Measurements from ENCODE around the gene RS1.
A peak's percentile ranks its signal among the peaks of the same experiment; 100 is the strongest.

Gene RS1

DNA sequence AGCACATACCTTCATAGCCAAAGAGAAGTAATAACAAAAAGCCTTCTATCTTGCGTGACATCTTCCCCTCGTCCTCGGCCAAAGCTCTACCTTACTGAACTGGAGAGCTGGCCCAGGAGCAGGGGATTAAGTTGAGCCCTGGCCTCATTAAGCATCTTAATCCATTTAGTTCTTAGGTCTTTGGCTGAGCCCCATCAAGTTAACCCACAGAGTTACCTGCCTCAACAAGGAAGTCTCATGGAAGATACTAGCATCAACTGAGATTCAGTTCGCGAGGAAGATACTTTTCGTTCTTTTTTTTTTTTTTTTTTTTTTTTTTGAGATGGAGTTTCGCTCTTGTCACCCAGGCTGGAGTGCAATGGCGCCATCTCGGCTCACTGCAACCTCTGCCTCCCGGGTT is at the start of gene RS1:
RS1 (minus strand) TSS at position 101 of the 400 bp plus-strand sequence; CDS start at position 61, 40 bp downstream.
- DNase-seq, result no peak

DNA sequence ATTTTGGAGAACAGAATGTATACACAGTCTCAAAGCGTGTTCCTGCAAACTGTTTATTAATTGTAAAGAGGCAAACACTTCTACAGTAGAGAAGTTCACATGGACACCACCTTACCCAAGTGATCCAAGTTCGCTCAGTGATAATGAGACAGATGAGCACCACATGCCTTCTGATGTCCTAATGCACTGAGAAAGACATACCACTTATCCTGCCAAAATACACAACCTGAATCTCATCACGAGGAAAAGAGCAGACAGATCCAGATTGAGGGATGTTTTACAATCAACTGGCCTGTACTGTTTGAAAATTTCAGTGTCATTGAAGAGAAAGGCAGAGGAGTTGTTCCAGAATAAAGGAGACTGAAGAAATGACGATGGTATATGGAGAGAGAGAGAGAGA is 47.9 kb upstream of the RS1 start:
- DNase-seq, result no peak

DNA sequence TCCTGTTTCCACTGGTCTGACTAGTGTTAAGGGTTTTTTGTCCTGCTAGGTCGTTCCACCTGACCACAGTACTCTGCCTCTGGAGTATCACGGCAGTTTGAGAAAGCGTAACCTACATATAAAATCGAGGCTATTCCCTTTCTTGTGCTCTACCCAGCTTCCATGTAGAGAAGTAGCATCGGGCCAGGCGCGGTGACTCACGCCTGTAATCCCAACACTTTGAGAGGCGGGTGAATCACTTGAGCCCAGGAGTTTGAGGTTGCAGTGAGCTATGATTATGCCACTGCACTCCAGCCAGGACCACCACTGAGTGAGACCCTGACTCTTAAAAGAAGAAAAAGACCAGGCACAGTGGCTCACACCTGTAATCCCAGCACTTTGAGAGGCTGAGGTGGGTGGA is 43.0 kb upstream of the RS1 start:
- DNase-seq, result no peak

DNA sequence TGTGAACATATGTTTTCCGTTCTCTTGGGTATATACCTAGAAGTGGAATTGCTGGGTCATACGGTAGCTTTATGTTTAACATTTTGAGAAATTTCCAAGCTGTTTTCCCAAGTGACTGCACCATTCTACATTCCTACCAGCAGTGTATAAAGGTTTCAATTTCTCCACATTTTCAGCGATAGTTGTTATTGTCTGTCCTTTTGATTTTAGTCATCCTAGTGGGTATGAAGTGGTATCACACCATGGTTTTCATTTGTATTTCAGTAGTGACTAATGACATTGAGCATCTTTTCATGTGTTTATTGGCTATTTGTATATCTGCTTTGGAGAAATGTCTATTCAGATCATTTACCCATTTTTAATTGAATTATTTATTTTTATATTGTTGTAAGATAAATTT is 37.9 kb upstream of the RS1 start:
- DNase-seq, result no peak

DNA sequence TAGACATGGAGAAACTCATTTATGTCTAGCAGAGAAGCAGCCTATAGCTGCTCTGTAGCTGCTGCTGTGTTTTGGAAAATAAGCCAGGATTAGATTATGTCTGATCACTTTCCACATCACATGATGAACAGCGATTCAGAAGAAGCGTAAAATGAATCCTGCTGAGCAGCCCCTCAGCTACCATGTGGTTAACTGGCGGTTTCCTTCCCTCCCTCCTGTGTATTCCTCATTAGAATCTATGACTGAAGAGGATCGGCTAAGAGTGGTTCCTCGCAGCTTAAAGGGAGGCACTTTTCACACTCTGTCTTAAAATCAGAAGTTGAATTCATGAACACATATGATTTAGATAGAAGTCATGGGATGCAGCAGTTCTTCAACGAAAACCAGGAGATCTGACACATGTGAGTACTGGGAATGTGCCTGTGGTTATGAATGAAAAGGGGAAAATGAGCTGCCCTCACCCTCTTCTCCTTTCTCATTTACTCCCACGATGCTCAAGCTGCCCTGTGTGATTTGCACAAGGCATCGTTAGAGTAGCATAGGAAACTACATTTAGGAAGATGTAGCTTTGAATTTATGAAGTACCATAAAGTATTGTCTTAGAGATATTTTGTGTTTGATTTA is 35.6 kb upstream of the RS1 start, which contains the start of gene PPEF1:
PPEF1 (plus strand) TSS at position 220 of the 624 bp plus-strand sequence; CDS start at position 356, 136 bp downstream.
- DNase-seq, result no peak

DNA sequence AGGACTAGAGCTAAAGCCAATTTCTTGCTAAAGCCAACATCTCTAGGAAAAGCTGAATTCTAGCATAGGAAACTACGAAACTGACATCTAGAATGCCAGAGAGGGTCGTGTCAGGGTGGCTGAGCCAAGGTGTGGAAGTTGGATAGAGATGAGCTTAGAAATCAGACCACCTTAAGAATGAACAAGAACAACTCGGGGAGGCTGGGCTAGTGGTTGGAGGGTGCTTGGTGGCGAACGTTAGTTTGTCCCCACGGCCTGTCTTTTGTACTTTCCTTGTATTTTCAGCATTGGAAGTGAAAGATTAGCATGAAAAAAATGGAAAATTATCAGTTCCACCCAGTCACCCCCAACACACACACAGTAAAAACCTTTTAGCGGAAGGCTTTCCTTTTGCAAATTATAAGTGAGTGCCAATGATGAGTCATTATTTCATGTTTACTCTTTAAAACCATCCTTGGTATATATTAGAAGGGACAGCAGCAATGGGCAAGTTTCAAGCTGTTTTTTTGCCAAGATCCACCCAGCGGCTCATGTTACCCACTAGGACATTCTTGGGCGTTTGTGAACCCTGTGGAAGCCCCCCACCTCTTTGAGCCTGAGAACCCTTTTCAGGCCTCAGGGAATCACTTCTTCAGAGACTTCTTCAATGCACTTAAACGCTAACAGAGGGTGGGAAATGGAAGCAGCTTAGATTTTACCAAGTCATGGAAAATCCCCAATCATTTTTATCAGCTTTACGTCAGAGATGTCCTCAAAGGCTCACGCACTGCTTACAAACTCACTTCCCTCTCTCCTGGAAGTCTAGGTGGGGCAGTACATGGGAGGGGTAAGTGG is 30.7 kb upstream of the RS1 start:
- DNase-seq, result no peak

DNA sequence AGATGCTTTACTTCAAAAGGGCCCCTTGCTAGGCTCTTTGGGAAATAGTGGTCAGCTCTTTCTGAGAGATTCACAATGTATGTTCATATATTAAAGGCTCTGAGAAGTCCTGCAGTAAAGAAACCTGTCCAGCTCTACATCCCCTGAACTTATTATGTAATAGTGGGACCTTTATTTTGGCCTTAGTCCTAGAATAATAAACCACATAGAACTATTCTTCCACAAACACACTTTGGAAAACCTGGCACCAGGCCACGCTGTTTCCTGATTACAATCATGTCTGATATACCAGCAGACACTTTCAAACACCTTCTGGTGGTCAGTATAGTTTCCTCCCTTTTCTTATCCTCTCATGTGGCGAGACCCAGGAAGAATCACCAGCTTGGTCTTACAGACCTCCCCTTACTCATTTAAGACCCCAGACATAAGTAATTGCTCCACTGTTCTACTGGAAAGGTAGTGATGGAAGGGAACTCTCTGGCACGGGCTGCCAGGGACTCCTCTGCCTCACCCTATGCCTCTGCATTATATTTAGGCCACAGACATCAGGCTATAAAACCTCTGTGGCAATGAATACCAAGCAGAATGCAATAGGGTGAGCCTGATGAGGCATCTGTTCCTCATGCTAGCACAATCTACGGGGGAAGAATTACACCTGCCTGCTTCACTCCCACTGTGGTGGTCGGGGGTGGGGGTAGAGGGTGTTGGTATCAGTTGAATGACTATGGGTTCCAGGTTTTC is 29.9 kb upstream of the RS1 start:
- no peak for DNase-seq

DNA sequence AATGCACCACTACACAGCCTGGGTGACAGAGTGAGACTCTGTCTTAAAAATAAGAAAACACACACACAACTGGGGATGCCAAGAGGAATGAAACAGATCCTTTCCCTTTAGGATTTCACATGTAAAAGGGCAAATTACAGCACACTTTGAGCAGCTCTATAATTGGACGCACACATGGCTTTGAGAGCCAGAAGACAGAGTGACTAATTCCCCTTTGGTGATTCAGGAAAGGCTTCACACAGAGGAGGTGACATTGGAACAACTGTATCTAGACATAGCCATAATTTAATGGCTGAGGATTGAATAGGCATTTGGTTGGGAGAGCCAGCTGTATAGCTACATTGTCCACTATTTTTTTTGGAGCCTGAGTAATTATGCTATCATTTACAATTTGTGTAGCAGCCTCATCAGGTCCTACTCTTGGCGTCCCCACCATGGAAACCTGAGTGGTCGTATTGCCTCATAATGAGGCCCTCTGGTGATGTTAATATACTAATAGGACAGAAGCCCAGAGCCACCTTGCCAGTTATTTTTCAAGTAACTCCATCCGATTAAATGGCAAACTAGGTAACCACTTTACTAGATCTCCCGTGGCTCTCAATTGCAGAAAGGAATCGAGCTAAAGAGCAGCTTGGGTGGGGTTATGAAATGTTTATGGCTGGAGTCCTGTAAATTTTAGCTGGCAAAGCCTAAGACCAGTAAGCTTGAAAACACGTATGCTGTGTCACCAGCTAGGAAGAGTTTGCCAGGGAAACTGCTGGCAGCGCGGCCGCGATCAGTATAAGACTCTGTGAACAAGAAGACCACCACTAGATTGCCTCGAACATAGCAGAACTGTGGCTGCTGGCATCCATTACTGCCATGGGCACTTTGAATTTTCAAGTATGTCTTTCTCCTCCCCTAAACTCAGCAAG is 27.1 kb upstream of the RS1 start:
- no peak for DNase-seq

DNA sequence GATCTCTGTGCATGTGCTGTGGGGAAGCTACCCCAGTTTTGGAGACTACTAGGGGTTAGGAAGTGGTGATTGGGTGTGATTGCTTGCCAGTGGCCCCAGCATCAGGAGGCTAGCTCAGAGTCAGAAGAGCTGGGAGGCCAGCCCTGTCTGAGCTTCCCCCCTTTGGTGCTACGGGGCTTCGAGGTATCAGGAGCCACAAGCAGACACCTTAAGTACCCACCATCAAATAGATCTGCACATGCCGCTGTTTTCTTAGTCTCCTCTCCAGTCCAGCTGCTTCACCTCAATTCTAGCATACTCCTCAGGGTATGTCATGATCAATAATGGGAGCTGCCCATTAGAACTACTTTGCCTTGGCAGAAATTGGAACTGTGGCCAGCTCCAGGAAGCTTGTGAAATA is 24.7 kb upstream of the RS1 start:
- DNase-seq, result no peak

DNA sequence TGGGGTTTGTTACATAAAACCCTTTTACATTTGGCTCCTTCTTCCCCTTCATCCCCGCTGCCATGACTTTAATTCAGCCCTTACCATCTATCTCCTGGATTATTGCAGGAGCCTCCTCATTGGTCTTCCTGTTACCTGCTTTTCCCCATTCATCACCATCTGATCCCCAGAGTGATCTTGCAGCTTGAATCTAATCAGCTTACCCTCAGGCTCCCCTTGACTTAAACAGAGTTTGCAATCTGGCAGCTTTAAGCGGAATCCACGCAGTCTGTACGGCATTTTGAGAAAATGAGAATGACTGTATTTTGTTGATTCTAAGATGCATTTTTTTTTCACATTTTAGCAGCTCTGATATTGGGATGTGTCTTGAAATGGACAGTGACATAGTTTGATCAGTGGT is 20.6 kb upstream of the RS1 start:
- DNase-seq, result no peak

DNA sequence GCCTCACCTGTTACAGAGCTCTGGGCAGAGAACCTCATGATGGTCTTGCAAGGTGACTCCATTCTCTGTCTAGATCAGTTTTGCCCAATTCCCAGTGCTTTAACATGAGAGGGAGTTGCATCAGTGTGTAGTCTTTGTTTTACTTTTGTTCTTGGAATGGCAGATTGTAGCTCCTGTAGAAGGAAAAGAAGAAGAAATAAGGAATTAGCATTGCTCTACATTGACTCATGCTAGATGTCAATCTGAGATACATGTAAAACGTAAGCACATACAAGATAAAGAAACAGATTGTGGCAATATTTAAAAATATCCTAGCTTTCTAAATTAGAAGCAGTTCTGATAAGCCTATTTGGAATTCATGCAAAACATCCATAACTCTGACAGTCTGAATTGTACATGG is 19.5 kb upstream of the RS1 start:
- no peak for DNase-seq

DNA sequence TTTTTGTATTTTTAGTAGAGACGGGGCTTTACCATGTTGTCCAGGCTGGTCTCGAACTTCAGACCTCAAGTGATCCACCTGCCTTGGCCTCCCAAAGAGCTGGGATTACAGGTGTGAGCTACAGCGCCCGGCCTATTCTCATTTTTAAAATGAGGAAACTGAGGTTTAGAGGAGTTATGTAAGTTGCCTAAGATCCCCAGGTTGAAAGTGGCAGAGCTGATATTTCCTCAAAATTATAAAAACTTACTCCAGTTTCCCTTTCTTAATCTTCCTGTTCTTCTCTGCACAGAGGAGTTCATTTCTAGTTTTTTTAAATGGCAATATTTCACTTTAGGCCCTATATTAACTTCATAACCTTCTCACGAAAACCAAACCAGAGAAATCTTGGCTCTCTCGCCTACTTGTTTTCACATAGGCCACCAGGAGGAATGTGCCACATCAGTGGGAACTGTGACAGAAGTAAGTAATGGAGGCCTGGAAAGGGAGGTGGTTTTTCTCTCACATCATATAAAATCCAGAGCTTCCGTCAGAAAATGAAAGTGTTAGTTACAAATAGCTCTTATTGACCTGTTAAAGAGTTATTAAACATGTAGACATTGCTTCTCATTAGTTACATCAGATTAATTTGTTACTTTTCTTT is 16.1 kb upstream of the RS1 start:
- DNase-seq, result no peak

DNA sequence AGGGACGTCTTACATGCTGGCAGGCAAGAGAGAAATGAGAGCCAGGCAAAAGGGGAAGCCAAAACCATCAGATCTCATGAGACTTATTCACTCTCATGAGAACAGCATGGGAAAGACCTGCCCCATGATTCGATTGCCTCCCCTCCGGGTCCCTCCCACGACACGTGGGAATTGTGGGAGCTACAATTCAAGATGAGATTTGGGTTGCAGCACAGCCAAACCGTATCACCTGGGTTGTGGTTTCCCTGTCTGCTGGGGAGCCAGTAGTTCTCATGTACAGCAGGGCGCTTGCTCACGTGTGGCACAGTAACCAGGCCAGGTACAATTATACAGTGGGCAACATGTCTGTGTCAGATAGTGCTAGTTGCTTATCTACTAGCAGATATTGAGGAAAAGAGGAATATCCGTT is 11.1 kb upstream of the RS1 start:
- DNase-seq, result no peak

DNA sequence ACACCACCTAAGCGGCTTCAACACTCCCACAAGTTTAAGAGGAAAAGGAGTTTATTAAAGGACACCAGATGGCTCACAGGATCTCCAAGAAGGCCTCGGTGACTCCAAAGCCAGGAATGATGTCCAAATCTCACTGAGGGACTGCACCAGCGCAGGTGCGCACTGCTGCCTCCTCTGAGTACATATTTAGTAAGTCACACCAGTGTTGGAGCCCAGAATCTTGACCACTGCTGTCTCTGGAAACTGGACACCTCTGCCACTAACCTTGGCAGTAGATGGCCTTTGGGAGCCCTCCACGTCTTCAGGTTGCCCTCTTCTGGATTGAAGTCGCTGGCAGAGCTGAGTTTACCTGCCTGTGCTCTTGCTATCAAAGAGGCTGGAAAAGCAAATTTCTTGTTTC is 10.1 kb upstream of the RS1 start:
- no peak for DNase-seq

DNA sequence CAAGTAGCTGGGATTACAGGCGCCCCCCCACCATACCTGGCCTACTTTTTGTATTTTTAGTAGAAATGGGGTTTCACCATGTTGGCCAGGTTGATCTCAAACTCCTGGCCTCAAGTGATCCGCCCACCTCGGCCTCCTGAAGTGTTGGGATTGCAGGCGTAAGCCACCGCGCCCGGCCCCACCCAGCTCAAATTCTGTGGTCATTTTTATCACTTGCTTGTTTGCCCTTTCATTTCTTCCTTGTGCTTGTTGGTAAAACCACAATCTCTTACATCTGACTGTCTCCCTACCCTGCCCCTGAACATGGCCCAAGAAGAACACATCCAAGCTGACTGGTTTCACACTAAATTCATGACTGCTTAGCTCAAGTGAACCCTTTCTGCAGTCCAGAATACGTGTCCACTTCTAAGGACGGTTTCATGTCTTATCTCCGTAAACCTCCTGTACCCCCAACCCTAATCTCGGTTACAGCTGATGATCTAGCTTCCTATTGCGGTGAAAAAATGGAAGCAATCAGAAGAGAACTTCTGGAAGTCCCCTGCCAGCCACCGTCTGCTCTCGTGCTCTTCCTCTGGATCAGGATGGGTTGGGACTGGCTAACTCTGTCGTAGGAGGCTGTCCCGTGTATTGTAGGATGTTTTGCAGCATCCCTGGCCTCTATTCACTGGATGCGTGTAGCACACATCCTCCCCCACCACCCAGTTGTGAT is 5.4 kb upstream of the RS1 start:
- DNase-seq, result no peak

DNA sequence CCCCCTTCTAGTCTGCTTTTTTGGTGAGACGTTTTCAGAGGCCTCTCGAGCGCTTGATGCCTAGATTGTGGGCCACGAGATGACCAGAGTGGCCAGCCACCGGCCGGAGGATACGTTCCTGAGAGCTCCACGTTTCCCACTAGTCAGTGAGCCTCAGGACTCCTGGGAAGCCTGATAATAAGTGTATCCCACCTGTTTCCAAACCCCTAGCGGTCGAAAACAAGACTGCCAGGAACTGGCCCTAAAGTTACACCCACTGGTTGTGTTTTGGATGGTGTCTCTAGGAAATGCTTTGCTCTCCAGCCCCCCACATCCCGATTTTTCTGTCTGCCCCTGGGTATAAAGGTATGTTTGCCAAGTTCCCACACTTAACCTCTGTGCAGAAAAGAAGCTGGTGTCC is 4.6 kb upstream of the RS1 start:
- no peak for DNase-seq

DNA sequence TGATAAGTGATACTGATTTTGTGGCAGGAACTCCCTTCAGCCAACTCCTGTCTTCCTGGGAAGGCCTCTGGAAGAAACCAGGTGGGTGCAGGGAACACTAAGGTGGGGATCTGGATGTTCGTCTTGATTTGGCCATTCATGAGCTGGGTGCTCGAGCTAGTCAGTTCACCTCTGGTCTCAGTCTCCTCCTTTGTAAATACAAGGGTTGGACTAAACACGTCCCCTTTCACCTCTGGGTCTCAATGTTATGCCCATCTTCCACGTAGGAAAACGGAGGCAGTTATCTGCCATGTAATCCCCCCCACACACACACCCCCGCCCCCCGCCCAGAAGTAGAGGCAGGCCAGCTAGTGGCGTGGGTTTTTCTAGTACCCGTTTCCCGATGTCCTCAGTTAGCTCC is 4.1 kb upstream of the RS1 start:
- no peak for DNase-seq

DNA sequence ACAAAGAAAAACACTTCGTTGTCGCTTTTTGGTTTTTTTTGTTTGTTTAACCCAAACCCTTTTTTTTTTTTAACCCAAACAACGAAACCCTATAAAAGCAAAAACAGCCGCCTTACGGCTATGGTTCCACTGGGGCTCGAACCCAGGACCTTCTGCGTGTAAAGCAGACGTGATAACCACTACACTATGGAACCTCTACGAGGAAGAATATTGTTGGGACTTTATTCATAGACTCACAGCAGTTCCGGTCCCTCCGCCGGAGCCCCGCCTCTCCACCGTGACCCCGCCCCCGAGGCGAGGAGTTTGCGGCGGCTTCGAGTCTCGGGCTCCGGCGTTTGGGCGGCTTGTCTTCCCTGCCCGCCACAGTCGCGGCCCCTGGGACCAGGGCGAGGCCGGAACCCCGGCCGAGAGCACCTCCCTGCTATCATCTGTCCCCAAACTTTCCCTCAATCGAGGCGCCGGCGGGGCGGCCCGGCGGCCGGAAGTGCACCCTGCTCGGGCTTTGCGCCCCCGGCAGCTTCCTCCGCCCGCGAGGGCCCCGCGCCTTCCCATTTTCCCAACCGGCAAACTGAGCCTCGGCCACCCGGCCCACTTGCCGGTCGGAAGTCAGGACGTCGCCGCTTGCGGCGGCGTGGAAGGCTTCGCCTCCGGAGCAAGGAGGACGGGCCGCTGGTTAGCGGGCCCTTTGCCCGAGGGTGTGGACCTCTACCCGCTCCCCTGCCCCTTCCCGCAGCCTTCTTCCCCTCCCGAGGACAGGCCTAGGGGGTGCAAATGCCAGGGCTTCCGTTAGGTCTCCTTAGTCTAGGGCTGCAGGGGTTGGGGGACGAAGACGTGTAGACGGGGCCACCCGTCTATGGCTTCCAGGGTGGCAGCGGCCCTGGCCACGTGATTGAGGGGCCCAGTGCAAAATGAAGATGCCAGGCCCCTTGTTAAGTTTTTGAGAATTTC is 3.2 kb upstream of the RS1 start:
- DNase-seq, result peak; percentile 4

DNA sequence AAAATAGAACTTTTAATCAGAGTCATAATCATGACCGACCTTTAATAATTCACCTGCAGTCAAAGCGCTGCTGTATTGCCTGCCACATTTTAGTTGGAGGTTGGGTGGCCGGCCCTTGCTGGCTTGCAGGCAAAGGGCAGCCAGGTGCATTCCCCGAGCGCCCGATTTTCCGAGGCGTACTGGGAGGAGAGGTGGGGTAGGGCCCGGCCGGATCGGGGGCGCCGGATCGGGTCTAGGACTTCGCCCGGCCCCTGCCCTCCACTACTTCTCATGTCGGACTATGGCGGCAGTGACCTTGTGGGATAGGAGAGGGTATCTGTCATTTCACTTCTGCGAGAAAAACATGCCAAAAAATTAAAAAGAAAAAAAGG is 2.5 kb upstream of the RS1 start:
- DNase-seq, result no peak

DNA sequence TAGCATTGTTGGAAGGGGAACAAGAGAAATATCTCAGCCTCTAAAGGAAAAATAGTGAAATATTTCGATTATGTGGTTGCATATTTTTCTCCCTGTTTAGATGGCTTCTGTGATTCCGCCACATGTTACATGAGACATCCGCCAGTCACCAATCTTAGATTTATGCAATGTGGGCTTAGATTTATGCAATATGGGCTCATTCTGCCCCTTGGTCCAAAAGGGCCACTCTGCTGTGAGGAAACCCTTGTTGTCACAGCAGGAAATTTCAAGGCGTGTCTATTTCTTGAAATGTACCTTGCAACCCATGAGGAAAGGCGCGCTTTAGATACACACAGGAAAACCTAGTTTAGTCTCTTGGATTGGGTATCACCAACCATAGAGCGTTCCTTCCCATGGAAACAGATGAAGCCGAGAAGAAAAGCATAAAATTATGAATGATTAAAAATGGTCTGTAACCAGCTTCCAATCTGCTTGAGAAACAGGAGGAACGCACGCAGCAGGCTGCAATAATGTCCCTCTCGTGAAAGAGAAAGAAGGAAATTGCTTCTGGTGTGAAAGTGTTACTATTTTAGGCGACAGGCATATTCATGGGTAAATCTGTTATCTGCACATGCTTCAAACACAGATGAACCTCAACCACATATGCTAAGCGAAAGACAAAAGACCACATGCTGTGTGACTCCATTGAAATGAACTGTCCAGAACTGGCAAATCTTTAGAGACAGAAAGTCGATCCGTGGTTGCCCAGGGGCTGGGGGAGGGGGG is 3.7 kb downstream of the RS1 start:
- DNase-seq, result no peak
